NCI-H187 treated with DMSO at 0.1 percent for 48 hours (cell line): ENCODE measurements around the gene PTCRA.
A peak's percentile ranks its signal among the peaks of the same experiment; 100 is the strongest.

ENCODE experiments used
- DNase-seq: peaks from one replicate; lab custom pipeline; 2025; lab: John Stamatoyannopoulos, UW

The PTCRA gene

DNA sequence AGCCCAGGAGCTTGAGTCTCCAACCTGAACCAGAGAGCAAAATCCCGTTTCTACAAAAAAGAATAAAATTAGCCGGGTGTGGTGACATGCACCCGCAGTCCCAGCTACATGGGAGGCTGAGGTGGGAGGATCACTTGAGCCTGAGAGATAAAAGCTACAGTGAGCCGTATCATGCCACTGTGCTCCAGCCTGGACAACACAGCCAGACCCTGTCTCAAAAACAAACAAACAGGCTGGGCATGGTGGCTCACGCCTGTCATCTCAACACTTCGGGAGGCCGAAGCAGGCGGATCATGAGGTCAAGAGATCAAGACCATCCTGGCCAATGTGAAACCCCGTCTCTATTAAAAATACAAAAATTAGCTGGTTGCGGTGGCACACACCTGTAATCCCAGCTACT, 11.4 kb upstream of the PTCRA start:
- DNase-seq: no peak

DNA sequence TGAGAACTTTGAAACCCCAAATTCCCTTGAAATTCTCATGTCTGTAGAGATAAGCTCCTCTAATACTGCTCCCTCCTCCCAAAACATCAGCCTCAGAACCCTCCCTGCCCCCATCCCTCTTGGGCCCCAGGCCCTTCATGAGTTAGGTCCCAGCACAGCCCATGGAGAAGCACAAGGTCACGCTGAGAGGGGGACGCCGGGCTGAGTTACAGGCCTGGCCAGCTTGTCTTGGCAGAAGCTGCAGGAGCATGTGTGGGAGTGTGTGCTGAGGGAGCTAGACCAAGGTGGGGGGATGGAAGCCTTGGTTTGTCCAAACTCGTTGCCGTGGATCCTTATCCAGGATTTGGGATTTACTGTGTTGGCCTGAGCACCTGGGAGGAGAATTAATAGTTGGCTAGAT, 8.5 kb upstream of the PTCRA start:
- DNase-seq: no peak

DNA sequence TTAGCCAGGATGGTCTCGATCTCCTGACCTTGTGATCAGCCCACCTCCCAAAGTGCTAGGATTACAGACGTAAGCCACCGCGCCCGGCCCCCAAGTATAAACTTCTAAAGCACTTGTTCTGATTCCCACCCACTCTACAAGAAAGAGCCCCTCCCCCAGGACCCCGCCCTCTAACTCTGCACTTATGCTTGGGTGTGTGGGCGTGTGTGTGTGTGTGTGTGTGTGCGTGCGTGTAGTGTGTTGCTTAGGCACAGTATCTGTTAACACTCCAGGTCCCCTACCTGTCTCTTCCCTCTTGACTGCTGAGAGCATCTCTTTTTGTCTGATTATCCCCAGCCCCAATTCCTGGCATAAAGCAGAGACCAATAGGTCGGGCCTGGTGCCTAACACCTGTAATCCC, 6.0 kb upstream of the PTCRA start:
- no peak for DNase-seq

DNA sequence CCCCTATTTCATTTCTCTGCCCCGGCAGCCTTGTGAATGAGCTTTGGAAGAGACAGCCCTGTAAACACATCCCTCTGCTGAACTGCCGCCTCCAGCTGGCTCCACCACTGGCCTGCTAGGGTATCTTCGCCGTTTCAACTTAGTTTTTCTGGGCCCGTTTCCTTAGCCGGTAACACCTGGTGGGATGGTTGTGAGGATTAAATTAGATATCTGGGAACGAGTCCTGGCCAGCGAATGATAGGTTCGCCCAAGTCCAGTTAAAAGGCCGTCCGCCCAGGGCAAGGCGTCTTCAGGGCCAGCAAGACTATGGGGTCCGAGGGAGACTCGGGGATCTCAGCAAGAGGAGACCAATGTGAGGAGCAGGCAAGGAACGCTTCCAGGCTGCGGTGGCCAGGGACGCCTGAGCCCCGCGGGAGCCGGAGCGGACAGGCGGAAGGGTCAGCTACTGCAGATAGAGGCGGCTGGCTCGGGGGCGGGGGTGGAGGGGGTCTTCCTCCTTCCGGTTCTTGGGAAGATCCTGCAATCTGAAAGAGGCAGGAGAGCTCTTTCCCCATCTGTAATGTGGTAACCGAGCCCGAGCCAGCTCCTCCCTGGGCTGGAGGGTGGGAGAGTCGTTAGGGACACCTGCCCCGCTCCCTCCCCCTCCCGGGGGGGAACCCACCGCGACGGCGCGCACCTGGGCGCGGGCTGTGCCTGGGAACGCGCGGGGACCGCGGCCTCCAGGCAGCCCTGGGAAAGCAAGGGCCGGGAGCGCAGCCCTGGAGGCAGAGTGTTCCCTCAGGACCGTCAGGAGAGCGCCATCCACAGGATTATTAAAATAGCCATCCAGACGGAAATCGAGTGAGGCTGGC, 4.5 kb upstream of the PTCRA start:
- DNase-seq: no peak

DNA sequence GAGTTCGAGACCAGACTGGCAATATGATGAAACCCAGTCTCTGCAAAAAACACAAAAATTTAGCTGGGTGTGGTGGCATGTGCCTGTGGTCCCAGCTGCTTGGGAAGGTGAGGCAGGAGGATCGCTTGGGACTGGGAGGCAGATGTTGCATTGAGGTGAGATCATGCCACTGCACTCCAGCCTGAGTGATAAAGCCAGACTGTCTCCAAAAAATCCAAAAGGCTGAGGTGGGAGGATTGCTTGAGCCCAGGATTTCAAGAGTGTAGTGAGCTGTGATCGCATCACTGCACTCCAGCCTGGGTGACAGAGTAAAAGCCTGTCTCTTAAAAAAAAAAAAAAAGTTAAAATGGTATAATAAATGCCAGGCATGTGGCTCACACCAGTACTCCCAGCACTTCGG, 1.3 kb upstream of the PTCRA start:
- no peak for DNase-seq

DNA sequence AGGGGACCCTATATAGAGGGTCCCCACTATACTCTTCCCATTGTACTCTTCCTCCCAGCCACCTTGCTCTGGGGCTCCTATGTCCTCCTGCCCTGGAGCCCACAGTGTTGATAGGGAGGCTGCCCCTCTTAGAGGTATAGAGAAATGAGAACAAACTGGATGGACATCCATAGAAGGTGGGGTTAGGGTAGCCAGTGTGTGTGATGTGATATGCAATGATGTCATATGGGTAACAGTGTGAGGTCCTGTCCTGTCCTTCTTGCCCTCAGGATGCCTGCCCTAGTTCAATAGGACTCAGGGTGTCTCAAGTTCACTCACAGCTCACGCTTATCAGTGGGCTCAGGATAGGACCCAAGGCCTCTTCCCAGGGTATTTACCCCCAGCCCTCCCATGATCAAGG, 435 bp downstream of the PTCRA start:
- DNase-seq: no peak

DNA sequence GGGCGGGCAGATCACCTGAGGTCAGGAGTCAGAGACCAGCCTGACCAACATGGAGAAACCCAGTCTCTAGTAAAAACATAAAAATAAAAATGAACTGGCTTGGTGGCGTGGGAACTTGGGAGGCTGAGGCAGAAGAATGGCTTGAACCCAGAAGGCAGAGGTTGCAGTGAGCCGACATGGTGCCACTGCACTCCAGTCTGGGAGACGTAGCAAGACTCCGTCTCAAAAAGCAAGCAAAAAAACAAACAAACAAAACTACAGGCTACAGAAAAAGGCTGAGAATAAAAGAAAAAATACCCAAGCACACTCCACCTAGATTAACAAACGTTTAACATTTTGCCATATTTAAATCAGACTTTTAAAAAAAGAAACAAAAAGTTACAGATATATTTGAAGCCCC, 5.9 kb downstream of the PTCRA start:
- no peak for DNase-seq

DNA sequence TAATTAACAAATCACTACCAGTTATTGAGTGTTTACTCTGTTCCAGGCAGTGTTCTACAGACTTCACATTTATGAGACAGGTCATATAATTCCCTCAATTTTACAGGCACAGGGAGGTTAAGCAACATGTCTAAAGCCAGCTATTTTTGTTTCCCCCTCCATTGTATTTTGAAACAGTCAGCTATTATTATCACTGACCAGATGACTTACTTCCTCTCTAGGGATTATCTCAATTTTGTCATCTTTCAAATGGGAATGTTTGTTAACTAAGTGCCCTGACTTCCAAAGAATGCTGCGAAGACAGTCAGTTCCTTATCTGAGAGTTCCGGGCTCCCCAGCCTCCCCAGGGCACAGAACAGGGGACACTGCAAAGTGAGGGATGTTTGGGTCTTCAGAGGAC, 7.8 kb downstream of the PTCRA start:
- DNase-seq: no peak

DNA sequence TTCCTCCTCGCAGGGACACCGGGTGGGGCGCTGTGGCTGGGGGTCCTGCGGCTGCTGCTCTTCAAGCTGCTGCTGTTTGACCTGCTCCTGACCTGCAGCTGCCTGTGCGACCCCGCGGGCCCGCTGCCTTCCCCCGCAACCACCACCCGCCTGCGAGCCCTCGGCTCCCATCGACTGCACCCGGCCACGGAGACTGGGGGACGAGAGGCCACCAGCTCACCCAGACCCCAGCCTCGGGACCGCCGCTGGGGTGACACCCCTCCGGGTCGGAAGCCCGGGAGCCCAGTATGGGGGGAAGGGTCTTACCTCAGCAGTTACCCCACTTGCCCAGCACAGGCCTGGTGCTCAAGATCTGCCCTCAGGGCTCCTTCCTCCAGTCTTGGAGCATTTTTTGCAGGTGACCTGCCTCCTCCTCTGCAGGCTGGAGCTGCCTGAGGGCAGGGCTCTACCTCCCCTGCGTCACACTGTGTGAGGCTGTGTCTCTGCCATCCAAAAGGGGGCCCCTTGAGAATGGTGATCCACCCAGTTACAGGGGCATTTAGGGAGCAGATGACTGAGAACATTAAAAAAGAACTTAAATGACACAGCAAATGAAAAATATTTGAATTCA, 9.5 kb downstream of the PTCRA start:
- DNase-seq: no peak

DNA sequence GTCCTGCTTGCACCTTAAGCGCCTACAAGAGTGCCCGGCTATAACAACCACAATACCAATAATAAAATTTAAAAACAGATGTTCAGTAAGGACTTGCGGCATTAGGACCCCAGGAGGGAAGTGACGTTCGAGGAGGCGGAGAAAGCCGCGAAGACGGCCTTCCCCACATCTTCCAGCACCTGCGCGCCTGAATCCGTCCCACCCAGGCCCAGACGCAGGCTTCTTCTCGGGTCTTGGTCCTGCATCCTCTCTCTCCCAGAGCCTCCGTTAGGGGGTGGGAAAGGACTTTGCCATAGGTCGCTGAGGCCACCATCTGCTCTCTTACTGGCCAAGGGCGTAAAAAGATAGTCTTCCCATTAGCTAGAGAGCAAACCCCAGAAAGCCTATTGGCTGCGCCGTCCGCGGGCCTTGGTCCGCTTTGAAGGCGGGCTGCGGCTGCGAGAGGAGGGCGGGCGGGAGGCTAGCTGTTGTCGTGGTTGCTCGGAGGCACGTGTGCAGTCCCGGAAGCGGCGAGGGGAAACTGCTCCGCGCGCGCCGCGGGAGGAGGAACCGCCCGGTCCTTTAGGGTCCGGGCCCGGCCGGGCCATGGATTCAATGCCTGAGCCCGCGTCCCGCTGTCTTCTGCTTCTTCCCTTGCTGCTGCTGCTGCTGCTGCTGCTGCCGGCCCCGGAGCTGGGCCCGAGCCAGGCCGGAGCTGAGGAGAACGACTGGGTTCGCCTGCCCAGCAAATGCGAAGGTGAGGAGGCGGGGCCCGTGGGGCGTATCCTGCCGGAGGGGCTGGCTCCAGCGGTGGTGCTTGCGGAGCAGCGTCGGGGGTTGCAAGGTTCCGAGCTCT, 13.3 kb downstream of the PTCRA start, which contains the start of gene CNPY3:
Gene CNPY3, plus strand, starts transcription at position 495 of the 835 bp plus-strand sequence. Its CDS starts 91 bp downstream, at position 586.
- DNase-seq: peak; percentile 90

DNA sequence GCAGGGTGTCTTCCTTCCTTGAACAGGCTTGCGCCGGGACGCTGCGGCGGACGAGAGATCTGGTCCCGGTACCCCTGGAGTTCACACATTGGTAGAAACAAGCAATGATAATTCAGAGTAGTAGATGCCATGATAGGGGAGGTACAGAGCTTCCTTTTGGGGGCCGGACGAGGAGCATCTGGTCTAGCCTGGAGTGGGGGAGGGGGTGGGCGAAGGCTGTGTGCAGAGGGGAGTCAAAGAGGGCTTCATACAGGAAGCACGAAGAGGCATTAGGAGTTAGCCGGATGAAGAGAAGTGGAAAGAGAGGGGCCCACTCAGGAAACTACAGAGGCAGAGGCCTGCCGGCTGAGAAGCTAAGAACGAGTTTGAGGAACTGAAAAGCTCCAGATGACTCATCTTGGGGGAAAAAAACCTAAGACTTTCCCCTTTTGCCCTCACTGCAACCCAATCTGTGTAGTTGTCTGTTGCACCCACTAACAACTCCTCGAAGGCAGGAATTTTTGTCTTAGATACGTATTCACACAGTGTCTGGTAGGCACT, 14.0 kb downstream of the PTCRA start:
- no peak for DNase-seq

DNA sequence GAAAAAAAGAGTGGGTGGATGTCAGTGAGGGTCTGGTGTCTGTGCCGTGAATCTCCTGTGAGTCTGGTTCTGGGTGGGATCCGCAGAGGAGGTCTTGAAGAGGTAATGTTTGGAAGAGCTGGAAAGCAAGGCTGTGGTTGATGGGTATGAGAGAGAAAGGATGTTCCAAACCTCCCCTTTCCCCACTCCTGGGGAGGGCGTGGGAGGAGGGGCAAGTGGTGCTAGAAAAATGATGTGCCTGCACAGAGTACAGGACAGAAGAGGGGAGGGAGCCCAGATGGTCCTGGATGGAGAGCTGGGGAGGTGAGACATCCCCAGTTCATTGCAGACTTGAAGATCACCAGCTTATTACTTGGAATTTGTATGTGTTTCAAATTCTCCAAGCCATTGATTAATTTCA, 16.6 kb downstream of the PTCRA start:
- no peak for DNase-seq

DNA sequence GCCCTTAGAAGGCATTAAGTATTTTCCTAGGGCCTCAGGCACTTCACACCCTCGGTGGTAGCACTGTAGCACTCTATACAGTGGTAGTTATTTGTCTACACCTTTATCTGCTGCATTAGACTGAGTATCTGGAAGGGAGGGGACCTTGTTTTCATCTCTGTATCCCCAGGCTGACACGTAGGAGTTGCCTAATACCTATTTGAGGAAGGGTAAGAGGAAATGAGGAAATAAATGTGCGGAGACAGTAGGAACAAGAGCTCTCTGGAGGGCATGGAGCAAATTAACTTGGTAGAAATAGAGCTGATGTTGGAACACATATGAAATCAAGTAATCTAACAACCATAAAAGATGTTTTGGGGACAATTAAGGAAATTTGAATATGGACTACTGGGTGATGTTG, 17.4 kb downstream of the PTCRA start:
- DNase-seq: no peak

DNA sequence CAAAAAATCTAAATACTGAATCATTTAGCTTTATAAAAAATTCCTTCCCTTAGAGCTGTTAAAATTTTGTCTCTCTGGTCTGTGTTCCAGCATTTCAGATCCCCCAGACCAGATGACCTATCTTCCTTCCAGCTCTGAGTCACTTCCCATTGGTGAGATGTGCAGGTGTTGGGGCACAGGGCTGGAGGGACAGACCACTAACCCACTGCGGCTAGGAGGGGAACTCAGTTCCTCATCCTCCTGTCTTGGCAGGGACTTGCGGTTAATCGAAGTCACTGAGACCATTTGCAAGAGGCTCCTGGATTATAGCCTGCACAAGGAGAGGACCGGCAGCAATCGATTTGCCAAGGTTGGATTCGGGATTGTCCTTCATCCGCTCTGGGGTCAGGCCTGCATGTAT, 19.5 kb downstream of the PTCRA start:
- no peak for DNase-seq

DNA sequence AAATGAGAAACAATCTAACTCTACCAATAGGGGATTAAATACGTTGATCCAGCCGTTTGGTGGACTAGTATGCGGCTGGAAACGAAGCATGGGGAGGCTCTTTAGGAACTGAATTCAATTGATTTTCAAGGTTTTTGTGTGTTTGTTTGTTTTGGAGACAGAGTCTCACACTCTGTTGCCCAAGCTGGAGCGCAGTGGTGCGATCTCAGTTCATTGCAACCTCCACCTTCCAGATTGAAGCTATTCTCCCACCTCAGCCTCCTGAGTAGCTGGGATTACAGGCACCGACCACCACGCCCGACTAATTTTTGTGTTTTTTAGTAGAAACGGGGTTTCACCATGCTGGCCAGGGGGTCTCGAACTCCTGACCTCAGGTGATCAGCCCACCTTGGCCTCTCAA, 20.5 kb downstream of the PTCRA start:
- no peak for DNase-seq

DNA sequence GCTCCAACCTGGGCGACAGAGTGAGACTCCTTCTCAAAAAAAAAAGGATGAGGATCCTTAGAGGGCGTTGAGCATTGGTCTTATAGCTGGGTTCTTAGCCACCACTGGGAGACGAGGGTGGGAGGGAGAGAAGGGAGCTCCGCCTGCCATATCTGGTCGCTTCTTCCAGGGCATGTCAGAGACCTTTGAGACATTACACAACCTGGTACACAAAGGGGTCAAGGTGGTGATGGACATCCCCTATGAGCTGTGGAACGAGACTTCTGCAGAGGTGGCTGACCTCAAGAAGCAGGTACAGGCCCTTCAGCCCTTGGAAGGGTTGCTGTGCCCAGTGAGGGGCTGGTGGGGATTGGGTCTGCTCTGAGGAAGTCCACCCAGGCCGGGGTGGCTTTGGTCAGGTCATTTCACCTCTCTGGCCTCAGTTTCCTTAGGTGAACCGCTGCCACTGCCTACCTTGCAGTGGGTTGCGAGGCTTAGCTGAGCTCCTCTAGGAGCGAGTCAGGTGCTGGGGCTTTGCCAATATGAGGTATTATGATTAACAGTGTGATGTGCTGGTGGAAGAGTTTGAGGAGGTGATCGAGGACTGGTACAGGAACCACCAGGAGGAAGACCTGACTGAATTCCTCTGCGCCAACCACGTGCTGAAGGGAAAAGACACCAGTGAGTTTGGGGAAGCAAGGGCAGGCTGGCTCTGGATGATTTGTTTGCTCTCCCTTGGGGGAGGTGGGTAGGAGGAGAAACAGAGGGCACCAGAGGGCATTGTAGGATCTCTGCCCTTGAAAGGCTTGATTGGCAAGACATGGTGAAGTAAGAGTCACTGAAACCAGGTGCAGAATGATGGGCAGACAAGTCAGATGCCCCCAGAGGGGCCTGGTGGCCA, 21.9 kb downstream of the PTCRA start:
- no peak for DNase-seq

DNA sequence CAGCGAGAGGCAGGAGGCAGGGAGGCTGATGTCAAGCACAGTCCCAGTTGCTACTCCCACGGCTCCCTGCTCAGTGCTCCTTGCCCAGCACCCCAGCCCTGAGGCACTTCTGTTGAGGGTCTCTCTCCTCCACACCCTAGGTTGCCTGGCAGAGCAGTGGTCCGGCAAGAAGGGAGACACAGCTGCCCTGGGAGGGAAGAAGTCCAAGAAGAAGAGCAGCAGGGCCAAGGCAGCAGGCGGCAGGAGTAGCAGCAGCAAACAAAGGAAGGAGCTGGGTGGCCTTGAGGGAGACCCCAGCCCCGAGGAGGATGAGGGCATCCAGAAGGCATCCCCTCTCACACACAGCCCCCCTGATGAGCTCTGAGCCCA, 22.6 kb downstream of the PTCRA start:
- DNase-seq: no peak

DNA sequence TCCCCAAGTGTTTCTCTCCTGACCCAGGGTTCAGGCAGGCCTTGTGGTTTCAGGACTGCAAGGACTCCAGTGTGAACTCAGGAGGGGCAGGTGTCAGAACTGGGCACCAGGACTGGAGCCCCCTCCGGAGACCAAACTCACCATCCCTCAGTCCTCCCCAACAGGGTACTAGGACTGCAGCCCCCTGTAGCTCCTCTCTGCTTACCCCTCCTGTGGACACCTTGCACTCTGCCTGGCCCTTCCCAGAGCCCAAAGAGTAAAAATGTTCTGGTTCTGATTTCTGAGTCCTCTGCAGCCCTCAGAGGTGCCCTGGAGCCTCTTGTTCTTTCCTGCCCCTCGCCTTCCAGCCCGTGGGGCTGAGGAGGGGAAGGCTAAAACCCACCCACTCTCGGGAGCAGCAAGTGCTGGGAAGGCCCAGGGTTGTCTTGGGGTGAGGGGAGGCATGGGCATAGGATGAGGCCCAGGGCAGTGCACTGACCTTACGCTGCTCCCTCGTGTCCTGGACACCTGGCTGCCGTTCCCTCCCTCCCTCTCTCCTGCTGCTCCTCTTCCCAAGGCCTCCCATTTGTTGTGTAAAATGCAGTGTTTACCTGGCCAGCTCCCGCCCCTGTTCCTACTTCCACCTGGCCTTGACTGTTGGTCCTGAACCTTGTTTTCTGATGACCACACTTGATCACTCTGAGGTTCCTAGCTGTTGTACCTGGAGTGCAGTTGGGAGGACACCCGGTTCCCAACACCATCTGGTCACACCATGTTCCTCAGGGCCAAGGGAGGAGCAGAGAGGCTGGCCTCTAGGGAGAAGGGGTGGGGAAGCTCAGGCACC, 23.3 kb downstream of the PTCRA start:
- no peak for DNase-seq

DNA sequence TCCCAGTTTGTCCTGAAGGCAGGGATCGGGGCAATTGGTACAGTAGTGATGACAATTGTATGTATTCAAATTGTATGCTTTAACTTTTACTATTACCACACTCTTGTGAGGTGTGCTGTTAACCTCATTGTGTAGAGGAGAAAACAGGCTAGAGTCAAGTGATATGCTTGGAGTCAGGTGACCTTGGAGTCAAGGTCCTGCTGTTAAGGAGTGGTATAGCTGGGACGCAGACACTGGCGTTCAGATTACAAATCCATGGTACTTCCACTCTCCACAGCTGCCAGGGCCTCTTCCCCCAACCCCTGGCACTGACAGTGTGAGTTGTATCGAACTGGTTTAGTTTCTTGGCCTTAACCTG, 23.9 kb downstream of the PTCRA start:
- DNase-seq: no peak

DNA sequence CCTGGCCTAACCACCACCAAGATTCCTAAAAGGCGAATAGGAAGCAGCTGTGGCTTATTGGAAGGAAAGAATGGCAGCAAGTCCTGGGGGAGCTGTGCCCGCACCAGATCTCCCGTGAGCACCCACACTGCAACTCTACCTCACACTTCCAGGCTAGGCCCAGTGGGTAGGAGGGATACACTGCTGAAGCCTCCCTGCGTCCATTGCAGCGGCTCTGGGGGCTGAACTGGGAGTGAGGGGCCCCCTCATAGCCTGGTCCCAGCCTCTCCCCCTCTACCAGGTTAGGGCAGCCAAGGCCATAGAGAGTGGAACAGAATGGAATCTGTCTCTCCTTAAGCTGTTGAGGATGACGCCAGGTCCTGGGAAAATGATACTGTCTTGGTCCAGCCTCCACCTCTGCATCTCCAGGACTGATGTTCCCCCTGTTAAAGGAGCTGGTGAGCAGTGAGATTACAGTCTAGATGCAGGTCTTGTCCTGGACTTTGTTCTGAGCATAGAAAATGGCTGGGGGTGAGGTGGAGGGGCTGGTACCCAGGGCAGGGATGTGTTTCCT, 24.7 kb downstream of the PTCRA start:
- no peak for DNase-seq
